Middle frontal gyrus (tissue), 1 donor: Measurements from ENCODE around the gene KIFC1.
"Not testable (repeated sequence)": the region's sequence is repeated elsewhere in the genome, so short reads cannot be mapped to it uniquely, and the experiment has no call there.

Source experiments
- DNase-seq: peaks from one replicate; pipeline ENCODE4 v3.0.0-alpha.2; 2015; ENCODE audit warnings: low spot score; ENCODE audit errors: extremely low spot score

KIFC1 gene

GRCh38 chr6:33391278-33391921, at the start of gene KIFC1:
TSS of gene KIFC1 (plus strand) at chr6:33391823. CDS start at chr6:33391986, 163 bp downstream.
- DNase-seq = peak; percentile 100

DNA sequence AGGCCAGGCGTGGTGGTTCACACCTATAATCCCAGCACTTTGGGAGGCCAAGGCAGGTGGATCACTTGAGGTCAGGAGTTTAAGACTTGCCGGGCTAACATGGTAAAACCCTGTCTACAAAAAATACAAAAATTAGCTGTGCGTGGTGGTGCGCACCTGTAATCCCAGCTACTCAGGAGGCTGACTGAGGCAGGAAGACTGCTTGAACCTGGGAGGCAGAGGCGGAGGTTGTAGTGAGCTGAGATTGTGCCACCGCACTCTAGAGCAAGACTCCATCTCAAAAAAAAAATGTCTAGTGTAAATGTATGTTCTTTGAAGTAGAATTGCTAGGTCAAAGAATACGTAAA, 48.0 kb upstream of the KIFC1 start:
- not testable (repeated sequence) for DNase-seq

DNA sequence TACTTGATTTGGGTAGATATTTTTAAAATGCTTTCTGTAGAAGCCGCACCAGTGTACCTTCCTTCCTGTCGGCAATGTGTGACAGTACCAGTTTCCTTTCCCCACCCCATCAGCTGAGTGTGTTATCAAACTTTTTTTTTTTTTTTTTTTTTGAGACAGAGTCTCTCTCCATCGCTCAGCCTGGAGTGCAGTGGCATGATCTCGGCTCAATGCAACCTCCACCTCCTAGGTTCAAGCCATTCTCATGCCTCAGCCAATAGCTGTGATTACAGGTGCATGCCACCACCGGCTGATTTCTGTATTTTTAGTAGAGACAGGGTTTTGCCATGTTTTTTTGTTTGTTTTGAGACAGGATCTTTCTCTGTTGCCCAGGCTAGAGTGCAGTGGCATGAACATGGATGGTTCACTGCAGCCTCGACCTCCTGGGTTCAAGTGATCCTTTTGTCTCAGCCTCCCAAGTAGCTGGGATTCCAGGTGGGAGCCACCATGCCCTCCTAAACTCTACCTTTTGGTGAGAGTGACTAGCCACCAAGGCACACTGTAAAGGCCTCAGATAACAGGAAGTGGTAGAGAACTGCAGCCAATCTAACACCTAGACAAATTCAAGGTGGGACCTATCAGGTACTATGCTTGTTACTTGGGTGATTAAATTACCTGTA, 47.5 kb upstream of the KIFC1 start:
- no peak for DNase-seq

DNA sequence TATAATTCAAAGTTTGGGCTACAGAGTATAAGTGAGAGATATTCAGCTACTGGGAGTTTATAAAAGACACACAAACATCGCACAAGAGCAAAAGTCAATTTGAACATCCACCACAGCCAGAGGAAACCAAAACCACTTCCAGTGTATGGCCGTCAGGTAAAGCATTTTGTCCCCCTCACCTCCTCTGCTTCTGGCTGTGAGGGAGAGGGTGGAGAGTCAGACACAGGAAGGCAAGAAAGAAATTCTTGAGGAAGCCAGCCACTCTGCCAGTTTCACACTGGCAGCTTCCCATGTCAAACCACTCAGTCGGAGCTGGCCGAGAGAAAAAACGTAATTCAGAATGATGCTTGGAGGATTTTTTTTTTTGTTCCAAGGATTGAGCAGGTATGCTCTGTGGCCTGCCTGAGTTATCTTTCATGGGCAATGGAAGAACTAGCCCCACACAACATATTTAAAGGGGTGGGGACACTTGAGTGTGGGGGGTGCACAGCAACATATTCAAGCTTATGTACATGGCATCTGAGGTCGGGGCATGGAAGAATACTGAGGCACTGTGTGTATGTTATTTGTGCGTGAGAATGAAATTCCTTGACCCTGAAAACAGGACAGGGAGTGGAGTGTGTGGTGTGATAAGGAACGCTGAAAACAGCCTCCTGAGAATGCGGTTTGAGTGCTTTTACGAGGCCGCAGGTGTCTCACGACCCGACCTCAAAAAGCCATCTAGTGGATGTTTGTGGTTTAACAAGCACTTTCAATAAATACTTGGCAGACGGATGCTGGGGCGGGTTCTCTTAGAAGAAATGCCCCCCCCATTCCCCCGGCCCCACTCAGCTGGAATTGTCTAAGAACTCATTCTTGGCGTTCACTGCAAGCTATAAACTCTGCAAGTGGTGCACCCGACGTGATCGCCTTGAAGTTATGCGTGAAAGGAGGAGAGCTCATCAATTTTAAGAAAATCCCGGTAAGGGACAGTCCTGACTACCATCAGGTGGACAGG, 46.6 kb upstream of the KIFC1 start:
- no peak for DNase-seq

DNA sequence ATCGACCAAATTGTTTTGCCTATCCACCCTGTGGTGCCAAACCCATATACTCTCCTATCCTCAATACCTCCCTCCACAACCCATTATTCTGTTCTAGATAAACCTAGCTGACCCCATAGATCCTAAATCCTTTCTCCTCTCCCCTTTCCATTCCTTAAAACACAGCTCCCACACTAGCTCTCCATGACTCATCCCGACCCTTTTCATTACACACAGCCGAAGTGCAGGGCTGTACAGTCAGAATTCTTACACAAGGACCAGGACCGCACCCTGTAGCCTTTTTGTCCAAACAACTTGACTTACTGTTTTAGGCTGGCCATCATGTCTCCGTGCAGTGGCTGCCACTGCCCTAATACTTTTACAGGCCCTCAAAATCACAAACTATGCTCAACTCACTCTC, 44.7 kb upstream of the KIFC1 start:
- not testable (repeated sequence) for DNase-seq

GRCh38 chr6:33347816-33348215, 43.8 kb upstream of the KIFC1 start:
- DNase-seq = no peak

DNA sequence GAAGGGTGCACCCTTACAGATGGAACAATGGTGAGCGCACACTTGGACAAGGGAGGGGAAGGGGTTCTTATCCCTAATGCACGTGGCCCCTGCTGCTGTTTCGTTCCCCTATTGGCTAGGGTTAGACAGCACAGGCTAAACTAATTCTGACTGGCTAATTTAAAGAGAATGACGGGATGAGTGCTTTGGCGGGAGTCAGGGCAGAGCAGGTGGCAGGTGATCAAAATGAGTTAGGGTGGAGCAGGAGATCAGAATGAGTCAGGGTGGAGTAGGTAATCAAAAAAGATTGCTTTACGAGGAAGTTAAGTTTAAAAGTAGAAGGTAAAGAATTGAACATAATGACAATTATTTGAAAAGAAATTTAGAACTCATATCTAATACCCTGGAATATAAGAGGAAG, 35.8 kb upstream of the KIFC1 start:
- not testable (repeated sequence) for DNase-seq

GRCh38 chr6:33356295-33356694, 35.3 kb upstream of the KIFC1 start:
- no peak for DNase-seq

DNA sequence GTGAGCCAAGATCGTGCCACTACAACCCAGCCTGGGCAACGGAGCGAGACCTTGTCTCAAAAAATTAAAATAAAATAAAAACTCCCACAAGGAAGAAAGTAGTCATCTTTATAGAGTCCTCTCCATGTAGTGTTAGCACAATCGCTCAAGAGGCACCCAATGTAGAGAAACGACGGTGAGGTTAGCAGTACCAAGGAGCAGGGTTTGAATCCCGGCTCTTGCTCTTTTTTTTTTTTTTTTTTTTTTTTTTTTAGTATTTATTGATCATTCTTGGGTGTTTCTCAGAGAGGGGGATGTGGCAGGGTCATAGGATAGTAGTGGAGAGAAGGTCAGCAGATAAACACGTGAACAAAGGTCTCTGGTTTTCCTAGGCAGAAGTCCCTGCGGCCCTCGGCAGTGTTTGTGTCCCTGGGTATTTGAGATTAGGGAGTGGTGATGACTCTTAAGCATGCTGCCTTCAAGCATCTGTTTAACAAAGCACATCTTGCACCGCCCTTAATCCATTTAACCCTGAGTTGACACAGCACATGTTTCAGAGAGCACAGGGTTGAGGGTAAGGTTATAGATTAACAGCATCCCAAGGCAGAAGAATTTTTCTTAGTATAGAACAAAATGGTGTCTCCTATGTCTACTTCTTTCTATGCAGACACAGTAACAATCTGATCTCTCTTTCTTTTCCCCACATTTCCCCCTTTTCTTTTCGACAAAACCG, 34.3 kb upstream of the KIFC1 start:
- DNase-seq = not testable (repeated sequence)

GRCh38 chr6:33359331-33359730, 32.3 kb upstream of the KIFC1 start:
- DNase-seq = no peak

DNA sequence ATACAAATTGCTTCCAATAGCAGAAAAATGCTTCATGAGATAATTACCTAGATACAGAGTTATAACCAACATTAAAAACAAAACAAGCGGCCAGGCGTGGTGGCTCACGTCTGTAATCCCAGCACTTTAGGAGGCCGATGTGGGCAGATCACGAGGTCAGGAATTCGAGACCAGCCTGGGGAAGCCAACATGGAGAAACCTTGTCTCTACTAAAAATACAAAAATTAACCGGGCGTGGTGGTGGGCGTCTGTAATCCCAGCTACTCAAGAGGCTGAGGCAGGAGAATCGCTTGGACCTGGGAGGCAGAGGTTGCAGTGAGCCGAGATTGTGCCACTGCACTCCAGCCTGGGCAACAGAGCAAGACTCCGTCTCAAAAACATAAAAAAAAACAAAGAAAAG, 28.1 kb upstream of the KIFC1 start:
- DNase-seq = not testable (repeated sequence)

GRCh38 chr6:33364475-33365205, 27.0 kb upstream of the KIFC1 start:
- DNase-seq = not testable (repeated sequence)

DNA sequence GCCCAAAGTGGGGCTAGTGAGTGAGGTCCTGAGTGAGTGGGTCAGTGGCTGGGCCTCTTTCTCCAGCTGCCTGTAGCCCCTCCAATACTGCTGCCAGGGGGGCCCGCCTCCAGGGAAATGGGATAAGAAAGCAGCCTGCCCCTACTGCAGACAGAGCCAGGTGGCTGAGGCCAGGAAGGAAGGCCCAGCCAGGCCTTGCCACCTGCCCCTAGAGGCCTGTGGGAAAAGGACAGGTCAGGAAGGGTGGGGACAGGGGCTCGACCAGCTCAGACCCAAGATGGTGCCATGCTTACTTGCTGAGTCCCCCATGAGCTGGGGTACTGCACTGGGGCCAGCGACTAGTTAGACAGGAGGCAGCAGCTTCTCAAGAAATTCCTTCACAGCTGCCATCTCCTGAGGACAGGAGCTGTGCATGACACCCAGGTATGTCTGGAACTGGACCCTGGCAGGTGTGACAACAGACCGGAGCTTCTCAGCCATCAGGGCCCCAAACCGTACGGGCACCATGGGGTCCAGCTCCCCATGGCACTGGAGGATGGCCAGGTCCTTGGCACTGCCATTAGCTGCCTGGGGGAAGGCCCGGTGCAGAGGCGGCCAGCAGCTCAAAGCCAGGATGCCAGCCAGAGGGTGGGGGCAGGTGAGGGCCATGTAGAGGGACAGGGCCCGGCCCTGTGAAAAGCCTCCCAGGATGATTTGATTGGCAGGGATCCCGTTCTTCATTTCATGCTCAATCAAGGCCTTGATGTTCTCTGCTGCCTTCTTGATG, 26.2 kb upstream of the KIFC1 start:
- not testable (repeated sequence) for DNase-seq

- DNase-seq = no peak
Measured at GRCh38 chr6:33367009-33367714, 24.5 kb upstream of the KIFC1 start.

- not testable (repeated sequence) for DNase-seq
Measured at GRCh38 chr6:33367715-33368025, 24.0 kb upstream of the KIFC1 start.

DNA sequence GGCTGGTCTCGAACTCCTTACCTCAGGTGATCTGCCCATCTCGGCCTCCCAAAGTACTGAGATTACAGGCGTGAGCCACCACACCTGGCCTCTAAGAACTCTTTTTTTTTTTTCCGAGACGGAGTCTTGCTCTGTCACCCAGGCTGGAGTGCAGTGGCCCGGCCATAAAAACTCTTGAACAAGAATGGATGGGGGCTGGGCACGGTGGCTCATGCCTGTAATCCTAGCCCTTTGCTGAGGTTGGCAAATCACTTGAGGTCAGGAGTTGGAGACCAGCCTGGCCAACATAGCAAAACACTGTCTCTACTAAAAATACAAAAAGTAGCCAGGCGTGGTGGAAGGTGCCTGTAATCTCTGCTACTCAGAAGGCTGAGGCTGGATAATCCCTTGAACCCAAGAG, 19.7 kb upstream of the KIFC1 start:
- DNase-seq = not testable (repeated sequence)

DNA sequence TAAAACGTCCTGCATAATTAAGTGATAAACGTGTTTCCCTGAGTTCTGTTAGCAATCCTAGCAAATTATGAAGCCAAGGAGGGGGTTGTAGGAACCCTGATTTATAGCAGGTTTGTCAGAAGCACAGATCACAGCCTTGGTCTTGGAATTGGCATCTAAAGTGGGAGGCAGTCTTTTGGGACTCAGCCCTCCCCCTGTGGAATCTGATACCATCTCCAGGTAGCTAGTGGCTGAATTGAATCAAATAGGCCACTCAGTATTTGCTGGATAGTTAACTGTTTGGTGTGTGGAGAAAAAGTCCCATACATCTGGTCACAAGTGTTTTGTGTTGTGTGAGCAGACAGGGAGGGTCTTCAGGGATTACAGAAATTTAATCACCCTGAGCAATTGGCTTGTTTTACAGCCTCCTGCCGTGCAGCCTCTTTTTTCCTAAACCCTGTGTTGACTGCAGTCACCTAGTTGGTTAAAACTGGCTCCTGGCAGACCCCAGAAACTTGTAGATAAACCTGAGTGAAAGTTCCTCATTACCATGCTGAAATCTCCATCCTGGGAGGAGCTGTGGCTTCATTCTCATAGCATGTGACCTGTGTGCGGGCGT, 19.0 kb upstream of the KIFC1 start:
- no peak for DNase-seq

GRCh38 chr6:33373960-33374910, 17.4 kb upstream of the KIFC1 start:
- DNase-seq = no peak
